ENCODE results near the gene CCDC50.

Gene CCDC50

GRCh38 chr3:191414732-191415131 is 85.5 kb downstream of the CCDC50 start:
- DNase-seq (ENCODE audit: low read depth): no peak
- H3K4me3 ChIP-seq (ENCODE audit: low read length): no peak overlapping the region
- no peak for TF ChIP-seq CTCF (conservative IDR thresholded peaks at IDR 0.05; ENCODE audit: low read length)

GRCh38 chr3:191415566-191415965 is 86.4 kb downstream of the CCDC50 start:
- no peak overlapping the region for H3K4me3 ChIP-seq (ENCODE audit: low read length)
- no peak for DNase-seq (ENCODE audit: low read depth)
- no peak for TF ChIP-seq CTCF (conservative IDR thresholded peaks at IDR 0.05; ENCODE audit: low read length)

GRCh38 chr3:191417457-191417729 is 88.2 kb downstream of the CCDC50 start:
- H3K4me3 ChIP-seq (ENCODE audit: low read length): no peak overlapping the region
- TF ChIP-seq CTCF (conservative IDR thresholded peaks at IDR 0.05; ENCODE audit: low read length): no peak
- no peak for DNase-seq (ENCODE audit: low read depth)

- no peak overlapping the region for H3K4me3 ChIP-seq (ENCODE audit: low read length)
- DNase-seq (ENCODE audit: low read depth): no peak
- TF ChIP-seq CTCF (conservative IDR thresholded peaks at IDR 0.05; ENCODE audit: low read length): no peak
Observed at GRCh38 chr3:191420771-191421170, 91.6 kb downstream of the CCDC50 start.

- DNase-seq (ENCODE audit: low read depth): no peak
- H3K4me3 ChIP-seq (ENCODE audit: low read length): no peak overlapping the region
- TF ChIP-seq CTCF (conservative IDR thresholded peaks at IDR 0.05; ENCODE audit: low read length): no peak
Observed at GRCh38 chr3:191424881-191425280, 95.7 kb downstream of the CCDC50 start.

- H3K4me3 ChIP-seq (ENCODE audit: low read length): no peak overlapping the region
- no peak for DNase-seq (ENCODE audit: low read depth)
- TF ChIP-seq CTCF (conservative IDR thresholded peaks at IDR 0.05; ENCODE audit: low read length): no peak
Observed at GRCh38 chr3:191425322-191425734, 96.1 kb downstream of the CCDC50 start.

GRCh38 chr3:191426311-191426710 is 97.1 kb downstream of the CCDC50 start:
- no peak for DNase-seq (ENCODE audit: low read depth)
- no peak for TF ChIP-seq CTCF (conservative IDR thresholded peaks at IDR 0.05; ENCODE audit: low read length)
- no peak overlapping the region for H3K4me3 ChIP-seq (ENCODE audit: low read length)
